ENCODE measurements around the gene NXPH3. TPM values are rescaled to one million over a fixed set of nuclear protein-coding genes. Genes with fewer than 3 reads are reported as not detected.

NXPH3 gene
- total and polyA plus RNA-seq, 10 of the 15 experiments (the other 5 are each of a cell fraction or from before 2014, with no cell fraction given), result 0.08 to 0.35 (median 0.12) TPM; not detected in 2

DNA sequence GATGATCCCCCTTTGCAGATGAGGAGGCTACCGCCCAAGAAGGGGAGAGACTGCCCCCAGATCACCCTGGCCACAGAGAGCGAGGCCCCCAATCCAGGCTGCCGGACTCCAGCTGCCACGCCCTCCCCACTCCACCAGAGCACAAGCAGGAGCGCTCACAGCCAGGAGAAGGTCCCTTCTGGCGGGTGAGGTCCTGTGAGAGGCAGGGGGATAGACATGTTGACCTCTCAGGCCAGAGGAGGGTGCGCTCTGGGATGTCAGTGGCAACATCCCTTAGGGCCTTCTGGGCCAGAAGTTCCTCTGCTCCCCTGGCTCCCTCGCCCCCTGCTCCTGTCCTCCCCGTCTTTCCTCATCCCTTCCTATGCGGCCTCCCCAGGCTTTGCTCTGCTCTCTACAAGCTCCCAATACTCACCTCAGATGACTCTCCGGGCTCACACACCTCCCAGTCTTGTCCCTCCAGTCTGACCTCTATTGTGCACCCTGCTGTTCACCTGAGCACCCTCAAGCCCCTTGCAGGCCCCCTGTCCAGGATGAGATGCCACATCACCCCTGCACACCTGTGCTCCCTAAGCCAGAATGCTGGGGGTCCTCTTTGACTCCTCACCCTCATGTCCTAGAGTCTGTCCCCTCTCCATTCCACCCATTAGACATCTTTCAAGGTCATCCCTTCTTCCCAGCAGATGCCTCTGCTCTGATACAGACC is 5.0 kb upstream of the NXPH3 start (continued):
- TF ChIP-seq SRF (IDR thresholded peaks at IDR 0.05; ENCODE audit: low read depth in 2 of 2, low read length in 2 of 2), result 0 out of 4 replicates have a peak, but pooled peaks of 1 of the 2 experiments have one; percentile 4

- POLR2A ChIA-PET, result interaction anchor here (2.3 kb wide), 1 partner anchor 125 kb away, joined by 12 read pairs; no protein-coding TSS in a partner anchor
- H3K4me1 ChIP-seq (ENCODE audit: control insufficient read depth, insufficient read depth, low read length), result peaks cover 13% of the 10 kb centered on the region
- in situ Hi-C loops (cut with MboI) (loop anchor here (5.0 kb wide), 3 partner anchors 126 to 426 kb away; partner anchors contain the start of genes DLX3 and KAT7), intact Hi-C loops (cut with micrococcal nuclease; ENCODE audit: unreplicated experiment) (no loop called here)
- H3K36me3 ChIP-seq (ENCODE audit: control insufficient read depth in 2 of 2, insufficient read depth in 2 of 2, low read length in 1 of 2), result no peaks in the 10 kb centered on the region
- no peaks in the 10 kb centered on the region for H3K79me2 ChIP-seq (ENCODE audit: control insufficient read depth, insufficient read depth, low read length)
- SMC1A ChIA-PET (ENCODE audit: uncharacterized antibody, unreplicated experiment), result interaction anchor here (0.5 to 8.5 kb wide), 4 partner anchors 67 to 1428 kb away, joined by 3 to 121 read pairs (median 4); no protein-coding TSS in a partner anchor
- H3K27me3 ChIP-seq (replicated peaks in 1 of 2; ENCODE audit: control insufficient read depth in 2 of 2, insufficient read depth in 2 of 2, low read length in 1 of 2), result peaks cover 2 to 3% of the 10 kb centered on the region in 2 experiments; a peak in 3 of 4 replicates
- CTCF ChIA-PET, result interaction anchor here (0.6 to 17.8 kb wide), 17 partner anchors 14 to 425 kb away, joined by 3 to 483 read pairs (median 4); partner anchors contain the start of gene SLC35B1
- H3K9ac ChIP-seq (ENCODE audit: control insufficient read depth, insufficient read depth, low read length), result no peak overlapping the region
- RAD21 ChIA-PET (ENCODE audit: unreplicated experiment), result interaction anchor here (0.6 to 3.5 kb wide), 10 partner anchors 15 to 233 kb away, joined by 3 to 70 read pairs (median 4); no protein-coding TSS in a partner anchor
- H4K20me1 ChIP-seq (ENCODE audit: control insufficient read depth, insufficient read depth), result no peaks in the 10 kb centered on the region
- no peak for TF ChIP-seq BCL11A (IDR thresholded peaks at IDR 0.05; ENCODE audit: low read depth, low read length)
- TF ChIP-seq RUNX3 (IDR thresholded peaks at IDR 0.05; ENCODE audit: low read length), result peak; percentile 37; the same call in 1 of the 2 replicates
- WGBS (ENCODE audit: insufficient coverage, insufficient replicate concordance, low lambda C conversion rate, missing lambda C conversion rate), result 15% methylated on average over 6 of the region's 6 CpGs
- DNase-seq (ENCODE audit: low read depth, low spot score), result no peak
- no peak overlapping the region for H2AFZ ChIP-seq (ENCODE audit: control insufficient read depth, low read depth, low read length)
- no TSS peak for BruUV-seq (replicated peaks)
- H3K4me2 ChIP-seq (ENCODE audit: control insufficient read depth, insufficient read depth), result no peak overlapping the region
- no peak for FAIRE-seq
- no peak overlapping the region; the same call in 1 of the 2 replicates for H3K4me3 ChIP-seq
- no peak overlapping the region for H3K27ac ChIP-seq (ENCODE audit: control insufficient read depth, insufficient read depth)
- H3K9me3 ChIP-seq (replicated peaks; ENCODE audit: control insufficient read depth, insufficient read depth, low read length), result no peaks in the 10 kb centered on the region
- ATAC-seq, result no peak
Observed at GRCh38 chr17:49571283-49571682, 4.4 kb upstream of the NXPH3 start.

Measured in GM12878 (cell line).